ENCODE data around the gene KIF6.

Gene KIF6

GRCh38 chr6:39369987-39370386 lies 355.2 kb downstream of the KIF6 start:
- DNase-seq = no peak

GRCh38 chr6:39367700-39368099 lies 357.5 kb downstream of the KIF6 start:
- no peak for DNase-seq

- DNase-seq = peak; percentile 56
Observed at GRCh38 chr6:39366931-39367618, 358.1 kb downstream of the KIF6 start.

GRCh38 chr6:39365281-39366074 lies 359.7 kb downstream of the KIF6 start:
- DNase-seq = no peak

- DNase-seq = no peak
Observed at GRCh38 chr6:39363280-39363679, 361.9 kb downstream of the KIF6 start.

GRCh38 chr6:39362487-39362865 lies 362.7 kb downstream of the KIF6 start:
- peak; percentile 45 to 52 for DNase-seq

- DNase-seq = peak; percentile 59 to 64
Observed at GRCh38 chr6:39361657-39362486, 363.3 kb downstream of the KIF6 start.

- no peak for DNase-seq
Observed at GRCh38 chr6:39360378-39360777, 364.8 kb downstream of the KIF6 start.

GRCh38 chr6:39357998-39358686 lies 367.1 kb downstream of the KIF6 start:
- no peak for DNase-seq

GRCh38 chr6:39353698-39354315 lies 371.4 kb downstream of the KIF6 start:
- DNase-seq = no peak

- DNase-seq = no peak
Observed at GRCh38 chr6:39350723-39351505, 374.3 kb downstream of the KIF6 start.

- DNase-seq = no peak
Observed at GRCh38 chr6:39348740-39349139, 376.5 kb downstream of the KIF6 start.

GRCh38 chr6:39347906-39348585 lies 377.2 kb downstream of the KIF6 start:
- peak in 1 of 2 donors; percentile 58 for DNase-seq

GRCh38 chr6:39347206-39347605 lies 378.0 kb downstream of the KIF6 start:
- no peak for DNase-seq

GRCh38 chr6:39344821-39345280 lies 380.4 kb downstream of the KIF6 start:
- no peak for DNase-seq

- DNase-seq = no peak
Observed at GRCh38 chr6:39343396-39343870, 381.8 kb downstream of the KIF6 start.

GRCh38 chr6:39342692-39343395 lies 382.4 kb downstream of the KIF6 start:
- no peak for DNase-seq

GRCh38 chr6:39341937-39342336 lies 383.3 kb downstream of the KIF6 start:
- no peak for DNase-seq

- no peak for DNase-seq
Observed at GRCh38 chr6:39341352-39341751, 383.9 kb downstream of the KIF6 start.
